Activated naive CD8-positive, alpha-beta T cell (primary cell): ENCODE measurements around the gene TRIM26.
A peak's percentile ranks its signal among the peaks of the same experiment; 100 is the strongest.

ENCODE experiments used
- H3K27ac Mint-ChIP-seq: one replicate; pipeline ENCODE4 v1.8.0; 2021; ENCODE audit warnings: mixed read lengths
- H3K27me3 Mint-ChIP-seq: one replicate; pipeline ENCODE4 v1.8.0; 2021; ENCODE audit warnings: mixed read lengths
- H3K36me3 Mint-ChIP-seq: one replicate; pipeline ENCODE4 v1.8.0; 2021; ENCODE audit warnings: mixed read lengths
- H3K4me1 Mint-ChIP-seq: one replicate; pipeline ENCODE4 v1.8.0; 2021; ENCODE audit warnings: low read depth, mixed read lengths
- H3K4me3 Mint-ChIP-seq: one replicate; pipeline ENCODE4 v1.8.0; 2021; ENCODE audit warnings: mild to moderate bottlenecking, mixed read lengths
- H3K9me3 Mint-ChIP-seq: one replicate; pipeline ENCODE4 v1.8.0; 2021; ENCODE audit warnings: low read depth, mixed read lengths

The TRIM26 gene

GRCh38 chr6:30219244-30219643 is 6.0 kb upstream of the TRIM26 start:
- no peak overlapping the region for H3K27ac Mint-ChIP-seq
- H3K4me1 Mint-ChIP-seq: peaks cover 16% of the 10 kb centered on the region
- peaks cover 5% of the 10 kb centered on the region for H3K9me3 Mint-ChIP-seq
- peaks cover 9% of the 10 kb centered on the region for H3K36me3 Mint-ChIP-seq
- no peak overlapping the region for H3K4me3 Mint-ChIP-seq
- no peaks in the 10 kb centered on the region for H3K27me3 Mint-ChIP-seq

GRCh38 chr6:30216096-30216495 is 2.9 kb upstream of the TRIM26 start:
- Mint-ChIP-seq H3K4me3 (no peak overlapping the region), H3K27ac (no peak overlapping the region), H3K9me3 (no peaks in the 10 kb centered on the region), H3K36me3 (peaks cover 6% of the 10 kb centered on the region), H3K27me3 (no peaks in the 10 kb centered on the region), H3K4me1 (peaks cover 37% of the 10 kb centered on the region)

- H3K36me3 Mint-ChIP-seq: peaks cover 10% of the 10 kb centered on the region
- H3K4me1 Mint-ChIP-seq: peaks cover 49% of the 10 kb centered on the region
- peak overlapping the region; percentile 98 for H3K27ac Mint-ChIP-seq
- no peaks in the 10 kb centered on the region for H3K9me3 Mint-ChIP-seq
- peak overlapping the region; percentile 93 for H3K4me3 Mint-ChIP-seq
- no peaks in the 10 kb centered on the region for H3K27me3 Mint-ChIP-seq
Observed at GRCh38 chr6:30214657-30214982, 1.4 kb upstream of the TRIM26 start.

GRCh38 chr6:30213957-30214656 is 901 bp upstream of the TRIM26 start:
- H3K4me3 Mint-ChIP-seq: peak overlapping the region; percentile 93

GRCh38 chr6:30213667-30213956 is 406 bp upstream of the TRIM26 start:
- peaks cover 53% of the 10 kb centered on the region for H3K4me1 Mint-ChIP-seq
- H3K4me3 Mint-ChIP-seq: peak overlapping the region; percentile 93
- H3K27ac Mint-ChIP-seq: peak overlapping the region; percentile 98
- no peaks in the 10 kb centered on the region for H3K9me3 Mint-ChIP-seq
- H3K36me3 Mint-ChIP-seq: peaks cover 10% of the 10 kb centered on the region
- H3K27me3 Mint-ChIP-seq: no peaks in the 10 kb centered on the region

More at GRCh38 chr6:30213957-30214656, 901 bp upstream of the TRIM26 start:
- Mint-ChIP-seq H3K36me3 (peaks cover 10% of the 10 kb centered on the region), H3K27ac (peak overlapping the region; percentile 98), H3K27me3 (no peaks in the 10 kb centered on the region), H3K4me1 (peaks cover 49% of the 10 kb centered on the region), H3K9me3 (no peaks in the 10 kb centered on the region)

GRCh38 chr6:30211899-30212298 is 1.3 kb downstream of the TRIM26 start:
- Mint-ChIP-seq H3K9me3 (no peaks in the 10 kb centered on the region), H3K4me1 (peaks cover 66% of the 10 kb centered on the region), H3K36me3 (peaks cover 10% of the 10 kb centered on the region), H3K27me3 (no peaks in the 10 kb centered on the region), H3K27ac (peak overlapping the region; percentile 94), H3K4me3 (peak overlapping the region; percentile 93)

GRCh38 chr6:30211306-30211705 is 1.9 kb downstream of the TRIM26 start:
- Mint-ChIP-seq H3K27ac (no peak overlapping the region), H3K9me3 (no peaks in the 10 kb centered on the region), H3K4me3 (peak overlapping the region; percentile 93), H3K36me3 (peaks cover 10% of the 10 kb centered on the region), H3K27me3 (no peaks in the 10 kb centered on the region), H3K4me1 (peaks cover 70% of the 10 kb centered on the region)

GRCh38 chr6:30207619-30208295 is 5.4 kb downstream of the TRIM26 start:
- Mint-ChIP-seq H3K4me1 (peaks cover 70% of the 10 kb centered on the region), H3K4me3 (no peak overlapping the region), H3K36me3 (peaks cover 10% of the 10 kb centered on the region), H3K9me3 (no peaks in the 10 kb centered on the region), H3K27me3 (no peaks in the 10 kb centered on the region), H3K27ac (no peak overlapping the region)

GRCh38 chr6:30206799-30207618 is 6.2 kb downstream of the TRIM26 start:
- Mint-ChIP-seq H3K27ac (no peak overlapping the region), H3K9me3 (no peaks in the 10 kb centered on the region), H3K4me3 (no peak overlapping the region), H3K4me1 (peaks cover 70% of the 10 kb centered on the region), H3K27me3 (no peaks in the 10 kb centered on the region), H3K36me3 (peaks cover 8% of the 10 kb centered on the region)

GRCh38 chr6:30206152-30206551 is 7.1 kb downstream of the TRIM26 start:
- no peaks in the 10 kb centered on the region for H3K27me3 Mint-ChIP-seq
- H3K9me3 Mint-ChIP-seq: no peaks in the 10 kb centered on the region
- peaks cover 5% of the 10 kb centered on the region for H3K36me3 Mint-ChIP-seq
- peaks cover 69% of the 10 kb centered on the region for H3K4me1 Mint-ChIP-seq
- H3K4me3 Mint-ChIP-seq: no peak overlapping the region
- H3K27ac Mint-ChIP-seq: no peak overlapping the region

GRCh38 chr6:30204116-30204515 is 9.1 kb downstream of the TRIM26 start:
- peaks cover 58% of the 10 kb centered on the region for H3K4me1 Mint-ChIP-seq
- H3K36me3 Mint-ChIP-seq: no peaks in the 10 kb centered on the region
- peak overlapping the region; percentile 16 for H3K27ac Mint-ChIP-seq
- no peak overlapping the region for H3K4me3 Mint-ChIP-seq
- no peaks in the 10 kb centered on the region for H3K27me3 Mint-ChIP-seq
- H3K9me3 Mint-ChIP-seq: no peaks in the 10 kb centered on the region

GRCh38 chr6:30202366-30202765 is 10.8 kb downstream of the TRIM26 start:
- no peak overlapping the region for H3K4me3 Mint-ChIP-seq
- no peaks in the 10 kb centered on the region for H3K9me3 Mint-ChIP-seq
- peaks cover under 1% of the 10 kb centered on the region for H3K36me3 Mint-ChIP-seq
- no peaks in the 10 kb centered on the region for H3K27me3 Mint-ChIP-seq
- peaks cover 42% of the 10 kb centered on the region for H3K4me1 Mint-ChIP-seq
- H3K27ac Mint-ChIP-seq: peak overlapping the region; percentile 4

GRCh38 chr6:30200551-30201281 is 12.5 kb downstream of the TRIM26 start:
- Mint-ChIP-seq H3K4me1 (peaks cover 32% of the 10 kb centered on the region), H3K27me3 (no peaks in the 10 kb centered on the region), H3K27ac (no peak overlapping the region), H3K36me3 (peaks cover 5% of the 10 kb centered on the region), H3K4me3 (no peak overlapping the region), H3K9me3 (no peaks in the 10 kb centered on the region)

- peaks cover 23% of the 10 kb centered on the region for H3K4me1 Mint-ChIP-seq
- no peak overlapping the region for H3K4me3 Mint-ChIP-seq
- no peaks in the 10 kb centered on the region for H3K27me3 Mint-ChIP-seq
- H3K36me3 Mint-ChIP-seq: peaks cover 8% of the 10 kb centered on the region
- no peak overlapping the region for H3K27ac Mint-ChIP-seq
- H3K9me3 Mint-ChIP-seq: no peaks in the 10 kb centered on the region
Observed at GRCh38 chr6:30198166-30199084, 14.8 kb downstream of the TRIM26 start.
